SIG-M5 treated with dmso at 0.1 percent for 504 hours (cell line): ENCODE measurements around the gene UGGT2.
A peak's percentile ranks its signal among the peaks of the same experiment; 100 is the strongest.
"Not testable (repeated sequence)": the region's sequence is repeated elsewhere in the genome, so short reads cannot be mapped to it uniquely, and the experiment has no call there.

Experiments used
- DNase-seq: peaks from one replicate; lab custom pipeline; 2025; ENCODE audit not compliant: unreplicated experiment; lab: John Stamatoyannopoulos, UW

The UGGT2 gene

DNA sequence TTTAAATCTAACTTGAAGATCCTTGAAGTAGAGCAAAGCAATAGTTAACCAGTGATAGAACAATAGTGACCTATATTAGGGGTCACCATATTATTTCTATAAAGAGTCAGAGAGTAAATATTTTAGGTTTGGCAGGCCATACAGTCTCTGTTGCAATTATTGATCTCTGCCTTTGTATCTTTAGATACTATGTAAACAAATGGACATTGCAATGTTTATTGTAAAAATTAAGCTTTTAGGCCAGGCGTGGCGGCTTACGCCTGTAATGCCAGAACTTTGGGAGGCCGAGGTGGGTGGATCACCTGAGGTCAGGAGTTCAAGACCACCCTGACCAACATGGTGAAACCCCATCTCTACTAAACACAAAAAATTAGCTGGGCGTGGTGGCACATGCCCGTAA, 80.5 kb downstream of the UGGT2 start:
- DNase-seq: not testable (repeated sequence)

DNA sequence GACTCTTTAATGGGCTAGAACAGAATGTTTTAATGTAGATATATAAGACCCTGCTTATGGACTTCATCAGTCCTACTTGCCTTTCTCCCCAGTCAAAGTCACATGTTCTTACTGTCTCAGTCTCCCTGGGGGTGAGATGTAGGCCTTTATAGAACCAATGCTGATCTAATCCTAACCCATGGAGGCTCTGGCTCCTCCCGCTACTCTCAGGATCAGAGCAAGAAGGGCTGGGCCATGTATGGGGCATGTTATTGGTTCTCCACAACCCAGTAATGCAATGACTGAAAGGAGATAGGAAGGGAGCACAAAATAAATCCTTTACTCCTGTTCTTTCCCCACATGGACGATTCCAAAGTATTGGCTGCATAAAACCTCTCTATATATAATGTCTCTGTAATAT, 82.3 kb downstream of the UGGT2 start:
- DNase-seq: no peak

DNA sequence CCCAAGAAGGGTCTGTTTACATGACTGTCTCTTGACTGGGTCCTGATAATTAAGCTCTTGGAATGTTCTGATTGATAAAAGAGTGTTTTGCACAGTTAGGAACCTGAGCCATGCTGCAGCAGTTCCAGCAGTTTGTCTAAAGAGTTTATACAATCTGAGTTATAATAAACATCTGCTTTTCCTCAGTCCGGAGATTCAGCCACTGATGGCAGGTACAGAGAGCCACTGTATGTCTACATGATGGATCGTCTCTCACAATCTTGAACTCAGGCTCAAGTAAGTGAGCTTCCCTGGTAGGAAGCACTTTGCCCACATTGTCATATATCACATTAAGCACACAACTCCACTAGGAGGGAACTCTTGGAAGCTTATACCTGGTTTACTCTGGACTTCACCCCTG, 84.3 kb downstream of the UGGT2 start:
- DNase-seq: no peak

DNA sequence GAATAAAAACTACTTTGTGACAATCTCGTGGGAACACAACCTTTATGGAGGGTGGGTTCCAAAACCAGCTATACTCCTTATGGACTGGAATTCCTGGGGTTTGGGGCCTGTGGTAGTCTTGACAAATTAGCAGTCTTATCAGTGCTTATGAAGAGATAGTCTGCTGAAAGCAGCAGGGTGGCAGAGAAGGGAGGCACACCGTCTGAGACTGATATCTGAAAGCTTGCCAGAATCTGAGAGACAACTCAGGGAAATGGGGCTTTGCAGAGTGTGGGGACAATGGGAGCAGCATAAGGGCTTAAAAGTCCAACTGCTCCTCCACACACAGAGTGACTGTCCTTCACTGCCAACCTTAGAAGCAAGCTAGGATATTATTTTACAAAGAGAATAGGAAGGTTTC, 95.9 kb downstream of the UGGT2 start:
- DNase-seq: no peak

DNA sequence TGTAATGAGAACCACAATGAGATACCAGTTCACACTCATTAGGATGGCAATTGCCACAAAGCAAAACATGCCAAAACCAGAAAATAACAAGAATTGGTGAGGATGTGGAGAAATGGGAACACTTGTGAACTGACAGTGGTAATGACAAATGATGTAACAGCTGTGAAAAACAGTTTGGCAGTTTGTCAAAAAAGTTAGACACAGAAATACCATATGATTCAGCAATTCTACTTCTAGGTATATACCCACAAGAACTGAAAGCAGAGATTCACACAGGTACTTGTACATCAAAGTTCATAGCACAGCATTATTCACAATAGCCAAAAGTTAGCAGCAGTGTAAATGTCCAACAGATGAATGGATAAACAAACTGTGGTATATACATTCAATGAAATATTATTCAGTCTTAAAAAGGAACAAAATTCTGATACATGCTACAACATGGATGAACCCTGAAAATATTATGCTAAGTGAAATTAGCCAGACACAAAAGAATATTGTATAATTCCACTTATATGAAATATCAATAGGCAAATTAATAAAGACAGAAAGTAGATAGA, 96.5 kb downstream of the UGGT2 start:
- no peak for DNase-seq

DNA sequence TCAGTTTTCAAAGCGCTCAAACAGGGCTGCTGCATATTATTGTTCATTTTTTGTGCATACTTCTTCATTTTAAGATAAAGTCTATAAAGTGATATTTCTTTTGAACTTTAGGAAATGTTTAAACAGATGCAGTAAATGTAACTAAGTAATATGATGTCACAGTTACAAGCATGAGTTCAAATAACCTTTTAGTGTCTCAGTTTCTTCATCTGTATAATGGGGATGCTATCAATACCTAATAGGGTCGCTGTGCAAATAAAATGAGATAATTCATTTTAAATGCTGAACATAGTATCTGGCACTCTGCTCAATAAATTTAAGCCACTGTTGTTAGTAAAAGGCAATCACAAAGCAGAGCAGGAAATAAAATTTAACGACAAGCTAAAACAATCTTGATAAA, 97.5 kb downstream of the UGGT2 start:
- DNase-seq: no peak

DNA sequence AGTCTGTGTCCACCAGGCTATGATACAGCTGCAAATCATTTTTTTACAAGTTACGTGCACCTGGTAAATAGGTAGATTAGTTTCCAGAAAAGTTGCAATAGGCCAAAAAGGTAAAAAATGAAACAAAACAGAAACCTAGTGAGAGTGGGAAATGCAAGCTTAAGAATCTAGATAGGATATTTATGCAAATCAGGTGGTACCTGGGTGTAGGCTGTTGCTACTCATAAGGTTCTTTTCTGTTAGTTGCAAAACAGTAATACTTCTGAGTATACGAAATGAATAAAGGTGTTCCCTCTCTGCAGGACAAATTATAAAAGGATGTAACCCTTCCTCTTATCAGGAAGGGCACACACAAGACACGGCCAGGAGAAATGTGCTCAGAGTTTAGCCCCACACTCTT, 97.9 kb downstream of the UGGT2 start:
- no peak for DNase-seq

DNA sequence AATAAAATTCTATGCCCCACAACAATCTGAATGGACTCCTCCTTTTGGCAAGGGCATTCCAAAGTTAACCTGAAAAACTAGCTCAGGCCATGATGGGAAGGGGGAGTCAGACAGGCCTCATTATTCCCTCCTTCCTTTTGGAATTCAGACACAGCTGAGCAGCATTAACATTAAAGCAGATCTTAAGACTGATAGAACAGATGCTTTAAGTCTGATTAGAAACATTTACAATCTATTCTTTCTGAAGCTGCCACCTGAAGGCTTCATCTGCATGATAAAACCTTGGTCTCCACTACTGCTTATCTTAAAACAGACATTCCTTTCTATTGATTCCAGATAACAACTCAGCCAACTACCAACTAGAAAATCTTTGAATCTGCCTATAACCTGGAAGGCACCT, 98.9 kb downstream of the UGGT2 start:
- DNase-seq: no peak

DNA sequence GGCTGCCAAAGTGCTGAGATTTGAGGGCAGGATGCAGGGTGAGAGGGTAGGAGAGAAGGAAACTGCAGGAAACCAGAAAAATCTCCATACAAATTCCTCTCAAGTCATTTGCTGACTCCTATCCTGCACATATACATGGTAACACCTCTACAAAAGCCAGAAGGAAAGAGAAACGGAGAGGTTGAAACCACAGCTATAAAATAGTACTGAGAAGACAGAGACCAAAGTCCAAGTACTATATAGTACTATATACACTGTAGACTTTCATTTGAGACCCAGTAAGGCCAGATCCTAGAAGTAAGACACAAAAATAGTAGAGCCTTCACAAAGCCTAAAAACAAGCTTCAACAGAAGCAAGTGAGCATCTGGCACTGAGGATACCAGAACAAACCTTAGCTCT, 103.1 kb downstream of the UGGT2 start:
- DNase-seq: no peak

DNA sequence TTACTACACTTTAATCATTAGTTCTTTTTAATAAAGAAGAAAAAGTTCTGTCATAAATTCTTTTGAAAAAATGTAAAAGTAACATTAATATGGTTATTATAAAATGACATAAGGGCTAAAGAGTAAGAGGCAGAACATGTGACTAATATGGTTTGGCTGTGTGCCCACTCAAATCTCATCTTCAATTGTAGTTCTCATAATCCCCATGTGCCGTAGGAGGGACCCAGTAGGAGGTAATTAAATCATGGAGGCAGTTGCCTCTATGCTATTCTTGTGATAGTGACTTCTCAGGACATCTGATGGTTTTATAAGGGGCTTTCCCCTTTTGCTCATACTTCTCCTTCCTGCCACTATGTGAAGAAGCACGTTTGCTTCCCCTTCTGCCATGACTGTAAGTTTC, 104.5 kb downstream of the UGGT2 start:
- no peak for DNase-seq

DNA sequence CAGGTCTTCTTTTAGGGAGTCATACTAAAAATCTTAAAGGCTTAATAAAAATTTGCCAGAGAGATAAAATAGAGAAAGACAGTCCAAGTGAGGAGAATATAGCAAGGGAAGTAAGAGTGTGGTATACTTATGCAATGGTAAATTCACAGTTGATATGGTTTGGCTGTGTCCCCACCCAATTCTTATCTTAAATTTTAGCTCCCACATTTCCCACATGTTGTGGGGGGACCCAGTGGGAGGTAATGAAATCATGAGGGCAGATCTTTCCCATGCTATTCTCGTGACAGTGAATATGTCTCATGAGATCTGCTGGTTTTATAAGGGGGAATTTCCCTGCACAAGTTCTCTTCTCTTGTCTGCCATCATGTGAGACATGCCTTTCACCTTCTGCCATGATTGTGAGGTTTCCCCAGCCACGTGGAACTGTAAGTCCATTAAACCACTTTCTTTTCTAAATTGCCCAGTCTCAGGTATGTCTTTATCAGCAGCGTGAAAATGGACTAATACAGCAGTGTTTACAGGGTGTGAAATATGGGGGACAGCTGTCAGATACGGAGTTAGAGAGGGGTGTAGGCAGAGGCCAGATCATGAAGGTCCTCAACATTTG, 115.4 kb downstream of the UGGT2 start:
- DNase-seq: no peak

DNA sequence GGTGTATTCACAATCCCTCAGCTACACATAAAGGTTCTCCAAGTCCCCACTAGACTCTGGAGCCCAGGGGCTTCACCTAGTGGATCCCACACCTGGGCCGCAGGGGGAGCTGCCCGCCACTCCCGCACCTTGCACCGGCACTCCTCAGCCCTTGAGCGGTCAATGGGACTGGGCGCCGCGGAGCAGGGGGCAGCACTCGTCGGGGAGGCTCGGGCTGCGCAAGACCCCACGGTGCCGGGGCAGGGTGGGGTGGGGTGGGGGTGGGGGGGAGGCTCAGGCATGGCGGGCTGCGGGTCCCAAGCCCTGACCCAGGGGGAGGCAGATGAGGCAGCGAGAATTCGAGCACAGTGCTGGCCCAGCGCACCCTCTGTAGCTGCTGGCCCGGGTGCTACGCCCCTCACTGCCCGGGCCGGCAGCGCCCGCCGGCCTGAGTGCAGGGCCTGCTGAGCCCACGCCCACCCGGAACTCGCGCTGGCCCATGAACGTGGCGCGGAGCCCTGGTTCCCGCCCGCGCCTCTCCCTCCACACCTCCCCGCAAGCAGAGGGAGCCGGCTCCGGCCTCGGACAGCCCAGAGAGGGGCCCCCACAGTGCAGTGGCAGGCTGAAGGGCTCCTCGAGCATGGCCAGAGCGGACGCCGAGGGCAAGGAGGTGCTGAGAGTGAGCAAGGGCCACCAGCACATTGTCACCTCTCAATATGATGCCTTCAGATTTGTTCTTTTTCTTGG, 121.7 kb downstream of the UGGT2 start:
- DNase-seq: no peak

DNA sequence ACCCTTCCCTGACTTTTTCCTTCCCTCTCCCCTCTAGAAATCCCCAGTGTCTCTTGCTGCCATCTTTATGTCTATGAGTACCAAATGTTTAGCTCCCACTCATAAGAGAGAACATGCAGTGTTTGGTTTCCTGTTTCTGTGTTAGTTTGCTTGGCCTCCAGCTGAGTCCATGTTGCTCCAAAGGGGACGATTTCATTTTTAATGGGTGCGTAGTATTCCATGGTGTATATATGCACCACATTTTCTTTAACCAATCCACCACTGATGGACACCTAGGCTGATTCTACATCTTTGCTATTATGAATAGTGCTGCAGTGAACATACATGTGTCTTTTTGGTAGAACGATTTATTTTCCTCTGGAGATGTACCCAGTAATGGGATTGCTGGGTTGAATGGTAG, 123.8 kb downstream of the UGGT2 start:
- no peak for DNase-seq

DNA sequence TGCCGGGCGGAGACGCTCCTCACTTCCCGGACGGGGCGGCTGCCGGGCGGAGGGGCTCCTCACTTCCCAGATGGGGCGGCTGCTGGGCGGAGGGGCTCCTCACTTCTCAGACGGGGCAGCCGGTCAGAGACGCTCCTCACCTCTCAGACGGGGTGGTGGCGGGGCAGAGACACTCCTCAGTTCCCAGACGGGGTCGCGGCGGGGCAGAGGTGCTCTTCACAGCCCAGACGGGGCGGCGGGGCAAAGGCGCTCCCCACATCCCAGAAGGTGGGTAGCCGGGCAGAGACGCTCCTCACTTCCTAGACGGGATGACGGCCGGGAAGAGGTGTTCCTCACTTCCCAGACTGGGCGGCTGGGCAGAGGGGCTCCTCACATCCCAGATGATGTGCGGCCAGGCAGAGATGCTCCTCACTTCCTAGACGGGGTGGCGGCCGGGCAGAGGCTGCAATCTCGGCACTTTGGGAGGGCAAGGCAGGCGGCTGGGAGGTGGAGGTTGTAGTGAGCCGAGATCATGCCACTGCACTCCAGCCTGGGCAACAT, 124.8 kb downstream of the UGGT2 start:
- not testable (repeated sequence) for DNase-seq

DNA sequence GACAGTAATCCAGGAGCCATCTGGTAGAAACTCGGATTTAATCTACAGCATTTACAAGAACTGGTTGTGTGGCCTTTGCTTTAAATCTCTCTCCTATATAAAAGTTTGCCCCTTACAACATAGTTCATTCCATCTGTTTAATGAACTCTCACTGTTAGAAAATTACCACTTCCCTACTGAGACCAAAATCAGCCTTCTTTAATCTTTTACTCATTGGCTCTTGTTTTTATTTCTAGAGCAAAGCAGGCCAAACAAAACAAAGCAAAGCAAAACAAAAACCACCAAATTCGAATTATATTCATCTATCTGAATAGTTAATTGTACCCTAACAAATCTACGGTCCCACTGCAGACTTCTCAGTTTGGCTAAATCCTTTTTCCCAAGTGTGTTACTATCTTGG, 127.0 kb downstream of the UGGT2 start:
- DNase-seq: no peak

DNA sequence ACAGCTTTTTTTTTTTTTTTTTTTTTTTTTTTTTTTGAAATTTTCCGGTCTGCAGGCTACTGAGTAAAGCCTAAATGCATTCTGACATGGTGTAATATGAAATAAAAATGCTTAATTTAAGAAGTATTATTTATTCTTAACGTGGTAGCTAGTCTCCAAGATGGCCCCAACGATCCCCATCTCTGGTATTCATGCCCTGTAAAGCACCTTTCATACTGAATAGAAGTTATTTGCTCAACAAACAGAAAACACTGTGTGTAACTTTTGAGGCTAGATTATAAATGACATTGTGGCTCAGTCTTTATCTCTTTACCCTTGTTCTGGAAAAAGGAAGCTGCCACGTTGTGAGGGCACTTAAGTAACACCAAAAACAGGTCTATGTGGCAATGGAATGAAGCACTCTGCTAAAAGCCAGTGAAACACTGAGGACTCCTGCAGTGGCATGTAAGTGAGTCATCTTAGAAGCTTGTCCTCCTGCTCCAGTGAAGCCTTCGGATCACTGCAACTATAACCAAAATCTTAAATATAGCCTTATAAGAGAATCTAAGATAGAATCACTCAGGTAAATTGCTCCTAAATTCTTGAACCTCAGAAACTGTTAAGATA, 128.7 kb downstream of the UGGT2 start:
- DNase-seq: peak; percentile 86

DNA sequence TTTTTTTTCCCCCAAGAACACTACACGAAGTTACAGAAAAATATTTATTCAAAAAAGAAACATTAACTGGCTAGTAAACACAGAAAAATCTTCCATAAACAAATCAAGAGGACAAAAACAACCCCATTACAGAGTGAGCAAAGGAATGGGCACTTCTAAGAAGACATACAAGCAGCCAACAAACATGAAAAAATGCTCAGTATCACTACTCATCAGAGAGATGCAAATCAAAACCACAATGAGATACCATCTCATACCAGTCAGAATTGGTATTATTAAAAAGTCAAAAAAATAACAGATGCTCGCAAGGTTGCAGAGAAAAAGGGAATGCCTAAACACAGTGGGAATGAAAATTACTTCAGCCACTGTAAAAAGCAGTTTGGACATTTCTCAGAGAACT, 131.7 kb downstream of the UGGT2 start:
- DNase-seq: no peak

DNA sequence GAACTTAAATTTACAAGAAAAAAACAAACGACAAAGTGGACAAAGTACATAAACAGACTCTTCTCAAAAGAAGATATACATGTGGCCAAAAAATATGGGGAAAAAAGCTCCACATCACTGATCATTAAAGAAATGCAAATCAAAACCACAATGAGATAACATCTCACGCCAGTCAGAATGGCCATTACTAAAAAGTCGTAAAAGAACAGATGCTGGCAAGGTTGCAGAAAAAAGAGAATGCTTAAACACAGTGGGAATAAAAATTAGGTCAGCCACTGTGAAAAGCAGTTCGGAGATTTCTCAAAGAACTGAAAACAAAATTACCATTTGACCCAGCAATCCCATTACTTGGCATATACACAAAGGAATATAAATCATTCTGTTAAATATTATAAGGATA, 132.7 kb downstream of the UGGT2 start:
- DNase-seq: no peak

DNA sequence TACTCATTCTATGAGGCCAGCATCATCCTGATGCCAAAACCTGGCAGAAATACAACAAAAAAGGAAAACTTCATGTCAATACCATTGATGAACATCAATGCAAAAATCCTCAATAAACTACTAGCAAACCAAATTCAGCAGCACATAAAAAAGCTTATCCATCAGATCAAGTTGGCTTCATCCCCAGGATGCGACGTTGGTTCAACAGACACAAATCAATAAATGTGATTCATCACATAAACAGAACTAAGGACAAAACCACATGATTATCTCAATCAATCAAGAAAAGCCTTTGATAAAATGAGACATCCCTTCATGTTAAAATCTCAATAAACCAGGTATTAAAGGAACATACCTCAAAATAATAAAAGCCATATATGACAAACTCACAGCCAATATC, 134.3 kb downstream of the UGGT2 start:
- DNase-seq: no peak

DNA sequence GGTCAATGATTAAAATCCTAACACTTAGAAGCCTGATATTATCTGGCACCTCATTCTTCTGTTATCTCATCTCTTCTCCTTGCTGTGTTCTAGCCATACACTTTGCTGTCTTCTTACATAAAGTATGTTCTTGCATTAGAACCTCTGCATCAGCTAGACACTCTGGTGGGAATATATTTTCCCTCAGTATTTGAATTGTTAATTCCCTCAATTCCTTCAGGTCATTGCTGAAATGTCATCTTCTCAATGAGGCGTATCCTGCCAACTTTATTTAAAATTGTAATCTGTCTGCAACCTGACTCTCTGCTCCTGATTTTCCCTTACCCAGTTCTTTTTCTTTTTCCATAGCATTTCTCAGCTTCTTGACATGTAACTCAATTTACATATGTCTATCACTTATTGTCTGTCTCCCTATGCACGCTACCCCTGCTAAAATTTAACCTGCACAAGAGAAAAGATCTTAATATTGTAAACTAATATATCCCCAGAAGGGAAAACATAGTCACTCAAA, 138.2 kb downstream of the UGGT2 start:
- no peak for DNase-seq

DNA sequence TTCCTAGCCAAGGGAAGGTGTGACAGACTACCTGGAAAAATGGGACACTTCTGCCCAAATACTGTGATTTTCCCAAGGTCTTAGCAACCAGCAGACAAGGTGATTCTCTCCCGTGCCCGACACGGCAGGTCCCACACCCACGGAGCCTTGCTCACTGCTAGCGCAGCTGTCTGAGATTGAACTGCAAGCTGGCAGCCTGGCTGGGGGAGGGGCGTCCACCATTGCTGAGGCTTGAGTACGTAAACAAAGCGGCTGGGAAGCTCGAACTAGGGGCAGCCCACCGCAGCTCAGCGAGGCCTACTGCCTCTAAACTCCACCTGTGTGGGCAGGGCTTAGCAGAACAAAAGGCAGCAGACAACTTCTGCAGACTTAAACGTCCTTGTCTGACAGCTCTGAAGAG, 146.2 kb downstream of the UGGT2 start:
- no peak for DNase-seq

DNA sequence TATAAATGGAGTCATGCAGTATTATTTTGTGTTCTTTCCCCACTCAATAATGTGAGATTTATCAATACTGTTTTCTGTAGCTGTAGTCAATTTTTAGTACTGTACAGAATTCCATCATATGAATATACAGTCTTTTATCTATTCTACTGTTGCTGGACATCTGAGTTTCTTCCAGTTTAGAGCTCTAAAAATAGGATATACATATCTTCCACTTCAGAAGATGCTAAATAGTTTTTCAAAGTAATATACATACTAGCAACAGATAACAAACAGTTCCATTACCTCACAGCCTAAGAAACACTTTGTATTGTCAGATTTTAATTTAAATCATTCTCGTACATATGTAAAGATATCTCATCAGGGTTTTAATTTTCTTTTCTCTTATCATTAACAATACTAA, 149.6 kb downstream of the UGGT2 start:
- no peak for DNase-seq
